Activated B cell treated with CpG ODN at 0.5 μM for 24 hours (primary cell): ENCODE measurements around the gene KRTAP4-11. TPM values are rescaled to one million over a fixed set of nuclear protein-coding genes. Genes with fewer than 3 reads are reported as not detected.
A peak's percentile ranks its signal among the peaks of the same experiment; 100 is the strongest.
"Not testable (repeated sequence)": the region's sequence is repeated elsewhere in the genome, so short reads cannot be mapped to it uniquely, and the experiment has no call there.

Experiments
- ATAC-seq: fragments of 200-7000 bp; cut with Tn5 transposase; one replicate; pipeline ENCODE4 v1.10.0; 2021; ENCODE audit warnings: low read depth, mild to moderate bottlenecking, moderate library complexity
- CTCF ChIA-PET: fragments of 350-600 bp; sonication (Branson Sonifier 250); formaldehyde crosslinking; loops from one replicate; lab custom pipeline; 2021; ENCODE audit warnings: antibody characterized with exemption; lab: Charles Lee
- POLR2A ChIA-PET: fragments of 350-600 bp; sonication (Branson Sonifier 250); formaldehyde crosslinking; loops from one replicate; lab custom pipeline; 2021; ENCODE audit warnings: antibody characterized with exemption; lab: Charles Lee
- DNase-seq: peaks from one replicate; pipeline ENCODE4 v3.0.0; 2022
- H3K27ac Mint-ChIP-seq: one replicate; pipeline ENCODE4 v1.8.0; 2020; ENCODE audit warnings: mixed read lengths
- H3K27me3 Mint-ChIP-seq: one replicate; pipeline ENCODE4 v1.8.0; 2021; ENCODE audit warnings: mixed read lengths
- H3K36me3 Mint-ChIP-seq: one replicate; pipeline ENCODE4 v1.8.0; 2021; ENCODE audit warnings: low read depth, mixed read lengths
- H3K4me1 Mint-ChIP-seq: one replicate; pipeline ENCODE4 v1.8.0; 2021; ENCODE audit warnings: mixed read lengths
- H3K4me3 Mint-ChIP-seq: one replicate; pipeline ENCODE4 v1.8.0; 2020; ENCODE audit warnings: mild to moderate bottlenecking, mixed read lengths
- H3K9me3 Mint-ChIP-seq: one replicate; pipeline ENCODE4 v1.8.0; 2020; ENCODE audit warnings: mixed read lengths
- intact Hi-C: fragments of 100-400 bp; cut with micrococcal nuclease; formaldehyde crosslinking; loops from one replicate; pipeline ENCODE4 v1.15.1; 2024
- total RNA-seq: library from RNA; stranded (reverse); gene quantifications from 2 replicates; pipeline ENCODE4 v1.2.3, GENCODE V29; 2022
- TF ChIP-seq, protein P1 (sequence below): fragments of 200-600 bp; IDR thresholded peaks from one replicate; pipeline ENCODE4 v1.8.0; 2022; ENCODE audit warnings: antibody characterized with exemption, mild to moderate bottlenecking

The KRTAP4-11 gene
- total RNA-seq, 1 donor from 2014 or later, result not detected

DNA sequence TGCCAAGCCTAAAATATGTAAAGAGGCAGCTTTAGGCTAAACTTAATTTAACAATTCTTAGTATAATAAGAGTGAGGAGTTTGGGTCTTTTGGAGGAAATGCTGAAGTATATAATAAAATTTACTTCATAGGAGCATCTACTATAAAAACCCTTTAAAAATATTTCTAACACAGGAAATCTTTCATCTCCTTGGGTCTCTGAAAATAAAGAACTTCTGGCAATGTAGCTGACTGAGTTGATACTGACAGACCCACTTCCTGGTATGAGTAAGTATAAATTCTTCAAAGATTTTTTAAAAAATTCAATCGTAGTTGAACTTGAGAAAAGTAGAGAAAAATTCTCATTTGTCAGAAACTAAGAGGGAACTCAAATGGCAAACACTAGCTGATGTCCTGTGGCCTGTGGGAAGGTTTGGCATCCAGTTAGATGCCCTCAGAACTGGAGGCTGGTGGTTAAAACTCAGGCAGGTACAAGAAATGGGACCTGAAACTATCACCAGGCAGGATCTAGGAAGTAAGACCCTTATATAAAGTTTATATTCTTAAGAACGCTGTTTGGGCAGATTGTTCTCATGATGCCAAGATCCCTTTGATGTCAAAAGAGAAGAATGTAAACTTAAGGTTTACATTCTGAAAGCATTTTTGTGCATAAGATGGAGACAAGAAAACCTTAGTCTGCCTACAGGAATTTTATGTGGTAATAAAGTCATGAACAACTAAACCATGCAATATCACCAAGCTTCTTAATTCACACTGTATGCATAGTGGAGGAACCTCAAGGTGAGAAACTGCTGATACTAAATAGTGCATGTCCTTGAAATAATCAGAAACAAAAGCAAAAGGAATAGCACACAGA is 15.9 kb upstream of the KRTAP4-11 start:
- H3K4me3 Mint-ChIP-seq, result no peak overlapping the region
- peaks cover 12% of the 10 kb centered on the region for H3K4me1 Mint-ChIP-seq
- DNase-seq (no peak), ATAC-seq (no peak)
- H3K36me3 Mint-ChIP-seq, result no peaks in the 10 kb centered on the region
- CTCF ChIA-PET, result no interaction called here
- TF ChIP-seq, protein P1, sequence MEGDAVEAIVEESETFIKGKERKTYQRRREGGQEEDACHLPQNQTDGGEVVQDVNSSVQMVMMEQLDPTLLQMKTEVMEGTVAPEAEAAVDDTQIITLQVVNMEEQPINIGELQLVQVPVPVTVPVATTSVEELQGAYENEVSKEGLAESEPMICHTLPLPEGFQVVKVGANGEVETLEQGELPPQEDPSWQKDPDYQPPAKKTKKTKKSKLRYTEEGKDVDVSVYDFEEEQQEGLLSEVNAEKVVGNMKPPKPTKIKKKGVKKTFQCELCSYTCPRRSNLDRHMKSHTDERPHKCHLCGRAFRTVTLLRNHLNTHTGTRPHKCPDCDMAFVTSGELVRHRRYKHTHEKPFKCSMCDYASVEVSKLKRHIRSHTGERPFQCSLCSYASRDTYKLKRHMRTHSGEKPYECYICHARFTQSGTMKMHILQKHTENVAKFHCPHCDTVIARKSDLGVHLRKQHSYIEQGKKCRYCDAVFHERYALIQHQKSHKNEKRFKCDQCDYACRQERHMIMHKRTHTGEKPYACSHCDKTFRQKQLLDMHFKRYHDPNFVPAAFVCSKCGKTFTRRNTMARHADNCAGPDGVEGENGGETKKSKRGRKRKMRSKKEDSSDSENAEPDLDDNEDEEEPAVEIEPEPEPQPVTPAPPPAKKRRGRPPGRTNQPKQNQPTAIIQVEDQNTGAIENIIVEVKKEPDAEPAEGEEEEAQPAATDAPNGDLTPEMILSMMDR, result no peak
- H3K9me3 Mint-ChIP-seq, result peaks cover 9% of the 10 kb centered on the region
- intact Hi-C loops, result loop anchor here (5.0 kb wide), 1 partner anchor 43 kb away; the partner anchor contains the start of gene KRTAP4-2
- POLR2A ChIA-PET, result no interaction called here
- H3K27me3 Mint-ChIP-seq, result peaks cover 7% of the 10 kb centered on the region
- no peak overlapping the region for H3K27ac Mint-ChIP-seq

DNA sequence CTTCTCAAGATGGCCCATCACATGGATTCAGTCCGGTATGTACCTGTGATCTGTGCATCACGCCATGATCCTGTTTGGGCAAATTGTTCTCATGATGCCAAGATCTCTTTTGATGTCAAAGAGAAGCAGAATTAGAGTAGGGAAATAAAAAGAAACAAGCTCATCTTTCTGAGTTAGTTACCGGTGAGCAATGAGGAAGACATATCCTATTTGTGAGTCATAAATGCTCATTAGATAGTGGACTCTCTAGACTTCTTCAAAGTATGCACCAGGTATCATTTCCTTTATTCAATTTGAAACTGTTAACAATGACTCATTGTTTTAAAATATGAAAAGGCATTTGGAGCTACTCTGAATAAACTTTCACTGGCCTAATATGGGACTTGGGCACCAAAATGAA is 13.8 kb upstream of the KRTAP4-11 start:
- intact Hi-C loops, result loop anchor here (5.0 kb wide), 1 partner anchor 45 kb away; the partner anchor contains the start of gene KRTAP4-2
- ChIA-PET POLR2A (no interaction called here), CTCF (no interaction called here)
- Mint-ChIP-seq H3K27me3 (no peaks in the 10 kb centered on the region), H3K36me3 (no peaks in the 10 kb centered on the region), H3K27ac (no peak overlapping the region), H3K4me3 (no peak overlapping the region), H3K4me1 (peaks cover 12% of the 10 kb centered on the region), H3K9me3 (peaks cover 2% of the 10 kb centered on the region)
- ATAC-seq (peak; percentile 71), DNase-seq (no peak)
- TF ChIP-seq, protein P1, result no peak

DNA sequence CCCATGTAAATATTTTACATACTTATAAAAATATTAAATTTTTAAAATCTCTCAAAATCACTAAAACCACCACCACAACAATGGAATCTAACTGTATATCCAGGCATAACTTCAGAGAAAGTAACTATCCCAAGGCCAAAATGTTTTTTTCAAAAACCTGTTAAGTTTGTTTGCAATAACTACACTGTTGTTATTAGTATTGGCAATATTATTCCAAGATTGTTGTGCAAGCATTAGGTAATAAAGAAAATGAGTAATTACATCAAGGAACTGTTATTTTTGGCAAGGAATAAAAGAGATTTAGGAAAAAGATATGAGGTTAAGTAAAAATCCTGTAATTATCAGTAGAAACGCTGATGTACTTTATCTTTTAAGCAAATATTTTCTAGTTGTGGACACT is 9.2 kb upstream of the KRTAP4-11 start:
- ATAC-seq (no peak), DNase-seq (no peak)
- Mint-ChIP-seq H3K27me3 (peaks cover 5% of the 10 kb centered on the region), H3K36me3 (no peaks in the 10 kb centered on the region), H3K4me1 (peaks cover 22% of the 10 kb centered on the region), H3K27ac (no peak overlapping the region), H3K4me3 (no peak overlapping the region), H3K9me3 (peaks cover 3% of the 10 kb centered on the region)
- ChIA-PET CTCF (no interaction called here), POLR2A (no interaction called here)
- TF ChIP-seq, protein P1, result no peak
- intact Hi-C loops, result no loop called here

DNA sequence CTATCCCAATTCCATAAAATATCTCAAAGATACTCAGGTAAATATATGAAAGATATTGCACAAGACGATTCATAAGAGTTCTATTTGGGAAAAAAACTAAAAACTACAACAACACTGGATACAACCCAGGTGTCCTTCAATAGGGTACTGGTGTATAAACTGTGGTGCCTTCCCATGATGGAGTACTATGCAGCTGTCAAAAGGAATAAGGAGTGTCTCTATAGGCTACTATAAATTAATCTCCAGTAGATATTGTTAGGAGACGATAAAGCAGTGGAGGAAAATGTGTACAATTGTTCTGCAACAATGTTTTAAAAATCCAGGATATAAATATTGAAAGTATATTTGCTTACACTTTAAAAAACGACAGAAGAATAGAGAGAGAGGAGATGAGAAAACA is 8.2 kb upstream of the KRTAP4-11 start:
- TF ChIP-seq, protein P1, result no peak
- Mint-ChIP-seq H3K4me3 (no peak overlapping the region), H3K9me3 (peaks cover 5% of the 10 kb centered on the region), H3K4me1 (peaks cover 16% of the 10 kb centered on the region), H3K36me3 (no peaks in the 10 kb centered on the region), H3K27ac (no peak overlapping the region), H3K27me3 (peaks cover 7% of the 10 kb centered on the region)
- intact Hi-C loops, result no loop called here
- POLR2A ChIA-PET, result no interaction called here
- CTCF ChIA-PET, result no interaction called here
- no peak for ATAC-seq
- no peak for DNase-seq

DNA sequence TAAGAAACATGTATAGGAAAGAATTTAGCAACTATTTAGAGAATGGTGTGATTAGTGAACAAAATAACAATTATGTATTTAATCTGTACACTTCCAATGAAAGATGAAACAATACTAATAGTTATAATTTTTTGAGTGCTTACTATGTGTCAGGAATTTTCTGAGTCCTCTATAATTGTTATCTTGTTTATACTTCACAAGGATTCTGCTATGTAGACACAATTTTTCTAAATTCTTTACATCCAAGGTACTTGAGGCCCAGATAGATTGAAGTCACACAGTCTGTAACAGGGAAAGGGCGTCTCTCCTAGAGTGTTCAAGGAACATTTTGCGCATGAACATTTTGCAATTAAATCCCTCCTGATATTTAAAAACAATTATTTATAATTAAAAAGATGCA is 6.9 kb upstream of the KRTAP4-11 start:
- Mint-ChIP-seq H3K27me3 (peaks cover 7% of the 10 kb centered on the region), H3K4me1 (peaks cover 24% of the 10 kb centered on the region), H3K9me3 (peaks cover 5% of the 10 kb centered on the region), H3K36me3 (no peaks in the 10 kb centered on the region), H3K4me3 (no peak overlapping the region), H3K27ac (no peak overlapping the region)
- DNase-seq (no peak), ATAC-seq (no peak)
- POLR2A ChIA-PET, result no interaction called here
- TF ChIP-seq, protein P1, result no peak
- intact Hi-C loops, result no loop called here
- CTCF ChIA-PET, result no interaction called here

DNA sequence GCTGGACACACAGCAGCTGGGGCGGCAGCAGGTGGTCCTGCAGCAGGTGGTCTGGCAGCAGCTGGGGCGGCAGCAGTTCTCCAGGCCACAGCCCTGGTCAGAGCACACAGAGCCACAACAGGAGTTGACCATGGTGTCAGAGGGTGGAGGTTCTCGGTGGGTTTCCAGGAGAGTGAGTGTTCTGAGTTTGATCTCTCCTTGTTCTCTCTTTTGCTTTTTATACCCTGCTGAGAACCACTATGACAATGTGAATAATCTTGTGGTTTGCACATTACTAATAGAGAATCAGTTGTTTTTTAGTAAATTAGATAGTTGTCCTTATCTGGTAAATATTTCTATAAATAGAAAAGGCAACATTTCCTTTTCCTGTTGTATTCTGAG is 5.8 kb upstream of the KRTAP4-11 start, which contains the start of gene KRTAP4-12:
Gene KRTAP4-12, minus strand, starts transcription at position 192 of the 381 bp plus-strand sequence. Its CDS starts 60 bp downstream, at position 132.
- DNase-seq, CTCF ChIA-PET, H3K4me3 Mint-ChIP-seq, ATAC-seq, H3K36me3 Mint-ChIP-seq, H3K27ac Mint-ChIP-seq, H3K27me3 Mint-ChIP-seq, H3K9me3 Mint-ChIP-seq: not testable (repeated sequence)
- POLR2A ChIA-PET, result interaction anchor here (0.7 kb wide), 1 partner anchor 183 kb away, joined by 4 read pairs; no protein-coding TSS in a partner anchor
- intact Hi-C loops, result loop anchor here (5.0 kb wide), 1 partner anchor 198 kb away; no protein-coding TSS in a partner anchor
- H3K4me1 Mint-ChIP-seq, result peaks cover 28% of the 10 kb centered on the region

DNA sequence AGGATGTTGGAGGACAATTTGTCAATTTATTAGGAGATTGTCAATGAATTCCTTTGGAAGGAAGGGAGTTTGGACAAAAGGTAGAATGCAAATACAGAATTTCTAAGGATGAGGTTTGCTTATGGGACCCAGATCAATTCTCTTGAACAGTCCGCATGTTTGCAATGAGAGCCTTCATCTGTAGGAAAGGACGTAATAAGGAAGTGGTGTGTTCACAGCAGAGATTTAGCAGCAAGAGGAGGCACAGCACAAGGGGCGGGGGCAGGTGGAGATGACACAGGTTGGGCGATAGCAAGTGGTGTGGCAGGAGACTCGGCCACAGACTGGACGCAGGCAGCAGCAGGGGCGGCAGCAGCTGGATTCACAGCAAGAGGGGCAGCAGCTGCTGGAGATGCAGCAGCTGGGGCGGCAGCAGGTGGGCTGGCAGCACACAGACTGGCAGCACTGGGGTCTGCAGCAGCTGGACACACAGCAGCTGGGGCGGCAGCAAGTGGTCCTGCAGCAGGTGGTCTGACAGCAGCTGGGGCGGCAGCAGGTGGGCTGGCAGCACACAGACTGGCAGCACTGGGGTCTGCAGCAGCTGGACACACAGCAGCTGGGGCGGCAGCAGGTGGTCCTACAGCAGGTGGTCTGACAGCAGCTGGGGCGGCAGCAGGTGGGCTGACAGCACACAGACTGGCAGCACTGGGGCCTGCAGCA is 5.3 kb upstream of the KRTAP4-11 start:
- DNase-seq, H3K27me3 Mint-ChIP-seq, CTCF ChIA-PET, H3K36me3 Mint-ChIP-seq, H3K27ac Mint-ChIP-seq, POLR2A ChIA-PET, H3K4me3 Mint-ChIP-seq, H3K9me3 Mint-ChIP-seq, ATAC-seq: not testable (repeated sequence)
- intact Hi-C loops, result loop anchor here (5.0 kb wide), 1 partner anchor 199 kb away; no protein-coding TSS in a partner anchor
- peaks cover 32% of the 10 kb centered on the region for H3K4me1 Mint-ChIP-seq
